ENCODE measurements around the gene ELANE.

ELANE gene

GRCh38 chr19:852136-853013 lies at the start of gene ELANE:
TSS of gene ELANE (plus strand) at chr19:852303. CDS start at chr19:852329, 26 bp downstream.
- DNase-seq, result no peak

- no peak for DNase-seq
These were observed 49.5 kb upstream of the ELANE start for GRCh38 chr19:802498-803098.

- no peak for DNase-seq
These were observed 49.0 kb upstream of the ELANE start for GRCh38 chr19:803099-803561.

- DNase-seq, result no peak
These were observed 48.3 kb upstream of the ELANE start for GRCh38 chr19:803686-804418.

- no peak for DNase-seq
These were observed 47.5 kb upstream of the ELANE start for GRCh38 chr19:804419-805165.

- DNase-seq, result no peak
These were observed 46.9 kb upstream of the ELANE start for GRCh38 chr19:805166-805551.

- DNase-seq, result no peak
These were observed 46.2 kb upstream of the ELANE start for GRCh38 chr19:805600-806550.

- no peak for DNase-seq
These were observed 45.2 kb upstream of the ELANE start for GRCh38 chr19:806815-807421.

GRCh38 chr19:807627-808422 lies 44.3 kb upstream of the ELANE start:
- DNase-seq, result no peak

GRCh38 chr19:808423-808775 lies 43.7 kb upstream of the ELANE start:
- DNase-seq, result no peak

- DNase-seq, result no peak
These were observed 41.8 kb upstream of the ELANE start for GRCh38 chr19:810077-810855.

GRCh38 chr19:810883-811489 lies 41.1 kb upstream of the ELANE start:
- no peak for DNase-seq

GRCh38 chr19:811506-812048 lies 40.5 kb upstream of the ELANE start:
- DNase-seq, result no peak

GRCh38 chr19:812049-812746 lies 39.9 kb upstream of the ELANE start:
- DNase-seq, result no peak

GRCh38 chr19:812747-813218 lies 39.3 kb upstream of the ELANE start:
- no peak for DNase-seq

GRCh38 chr19:813219-814151 lies 38.6 kb upstream of the ELANE start:
- no peak for DNase-seq

All from activated CD4-positive, alpha-beta T cell treated with anti-CD3 and anti-CD28 coated beads, Interleukin-2, amount 50 U/mL, for 4 hours (primary cell).